Measurements from ENCODE around the gene FBLIM1.

The FBLIM1 gene

DNA sequence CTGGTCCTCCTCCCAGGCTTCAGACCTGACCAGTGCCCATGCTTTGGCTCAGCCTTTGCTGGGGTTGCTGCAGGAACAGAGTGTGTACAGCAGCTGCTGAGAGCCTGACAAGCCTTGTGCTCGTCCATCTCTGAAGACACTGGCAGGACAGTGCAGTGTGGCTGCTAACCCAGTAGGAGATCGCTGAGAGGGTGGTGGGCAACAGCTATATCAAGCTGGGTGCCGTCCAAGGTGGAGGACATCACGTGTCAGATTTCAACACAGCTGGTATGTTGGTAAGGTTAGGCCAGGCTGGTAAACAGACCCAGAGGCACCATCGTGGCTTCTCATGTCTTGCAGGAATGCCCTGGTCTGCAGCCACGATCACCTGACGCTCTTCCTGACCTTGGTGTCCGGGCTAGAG, 40.4 kb upstream of the FBLIM1 start:
- H3K36me3 ChIP-seq, result peaks cover 62% of the 10 kb centered on the region
- DNase-seq, result no peak
- H3K27me3 ChIP-seq (ENCODE audit: insufficient read depth, low read depth, severe bottlenecking), result no peaks in the 10 kb centered on the region
- no peak overlapping the region for H3K4me3 ChIP-seq (ENCODE audit: low read depth, low read length)
- no peaks in the 10 kb centered on the region for H3K9me3 ChIP-seq (ENCODE audit: severe bottlenecking)
- H3K27ac ChIP-seq, result no peak overlapping the region
- no peak for TF ChIP-seq CTCF (IDR thresholded peaks at IDR 0.05; ENCODE audit: low read depth, low read length)

GRCh38 chr1:15719381-15720120, 39.0 kb upstream of the FBLIM1 start:
- peak overlapping the region; percentile 49 for H3K27ac ChIP-seq
- no peaks in the 10 kb centered on the region for H3K27me3 ChIP-seq (ENCODE audit: insufficient read depth, low read depth, severe bottlenecking)
- H3K36me3 ChIP-seq, result peaks cover 60% of the 10 kb centered on the region
- peak; percentile 45; the same call in 1 of the 2 replicates for TF ChIP-seq CTCF (IDR thresholded peaks at IDR 0.05; ENCODE audit: low read depth, low read length)
- H3K4me3 ChIP-seq (ENCODE audit: low read depth, low read length), result no peak overlapping the region
- DNase-seq, result peak; percentile 62
- no peaks in the 10 kb centered on the region for H3K9me3 ChIP-seq (ENCODE audit: severe bottlenecking)

GRCh38 chr1:15720861-15721260, 37.7 kb upstream of the FBLIM1 start:
- DNase-seq, result no peak
- H3K9me3 ChIP-seq (ENCODE audit: severe bottlenecking), result no peaks in the 10 kb centered on the region

GRCh38 chr1:15722411-15722810, 36.2 kb upstream of the FBLIM1 start:
- Histone ChIP-seq H3K36me3 (peaks cover 68% of the 10 kb centered on the region), H3K27ac (peak overlapping the region; percentile 93), H3K9me3 (ENCODE audit: severe bottlenecking) (no peaks in the 10 kb centered on the region), H3K27me3 (ENCODE audit: insufficient read depth, low read depth, severe bottlenecking) (no peaks in the 10 kb centered on the region), H3K4me3 (ENCODE audit: low read depth, low read length) (no peak overlapping the region)
- TF ChIP-seq CTCF (IDR thresholded peaks at IDR 0.05; ENCODE audit: low read depth, low read length), result no peak
- peak; percentile 22 for DNase-seq

More at GRCh38 chr1:15720861-15721260, 37.7 kb upstream of the FBLIM1 start:
- Histone ChIP-seq H3K4me3 (ENCODE audit: low read depth, low read length) (no peak overlapping the region), H3K27ac (peak overlapping the region; percentile 93), H3K36me3 (peaks cover 67% of the 10 kb centered on the region), H3K27me3 (ENCODE audit: insufficient read depth, low read depth, severe bottlenecking) (no peaks in the 10 kb centered on the region)
- no peak for TF ChIP-seq CTCF (IDR thresholded peaks at IDR 0.05; ENCODE audit: low read depth, low read length)

DNA sequence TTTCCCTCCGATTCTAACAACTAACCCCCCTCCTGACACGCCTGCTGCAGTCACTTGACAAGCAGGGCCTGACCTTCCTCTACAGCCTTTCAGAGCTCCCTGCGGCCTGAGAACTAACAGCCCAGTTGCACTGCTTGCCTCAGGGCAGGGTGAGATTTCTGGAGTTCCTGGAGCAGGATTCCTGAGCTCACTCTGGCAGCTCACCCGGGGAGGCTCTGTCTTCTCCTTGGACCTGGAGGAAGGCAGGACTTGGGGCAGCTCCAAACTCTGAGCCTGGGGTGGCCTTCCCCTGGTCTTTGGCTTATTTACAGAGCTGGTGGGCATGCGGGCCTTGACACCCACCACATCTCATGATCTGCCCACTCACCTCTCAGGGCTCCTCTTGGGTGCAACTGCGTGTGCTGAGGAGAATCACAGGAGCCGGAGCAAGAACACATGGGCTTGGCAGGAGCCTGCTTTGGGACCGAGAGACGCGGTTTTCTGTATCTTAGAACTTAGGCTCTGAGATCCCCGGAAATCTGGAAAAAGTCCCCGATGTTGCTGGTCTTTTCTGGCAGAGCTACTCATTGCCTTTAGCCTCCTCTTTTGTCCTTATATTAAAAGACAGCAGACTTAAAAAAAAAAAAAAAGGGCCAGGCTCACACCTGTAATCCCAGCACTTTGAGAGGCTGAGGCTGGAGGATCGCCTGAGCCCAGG, 35.6 kb upstream of the FBLIM1 start:
- peaks cover 68% of the 10 kb centered on the region for H3K36me3 ChIP-seq
- H3K9me3 ChIP-seq (ENCODE audit: severe bottlenecking), result no peaks in the 10 kb centered on the region
- peak overlapping the region; percentile 93 for H3K27ac ChIP-seq

More for the DNA sequence above, 35.6 kb upstream of the FBLIM1 start:
- no peak for TF ChIP-seq CTCF (IDR thresholded peaks at IDR 0.05; ENCODE audit: low read depth, low read length)
- DNase-seq, result peak; percentile 7
- no peaks in the 10 kb centered on the region for H3K27me3 ChIP-seq (ENCODE audit: insufficient read depth, low read depth, severe bottlenecking)
- no peak overlapping the region for H3K4me3 ChIP-seq (ENCODE audit: low read depth, low read length)

Data from WERI-Rb-1 (cell line).